ENCODE measurements around the gene ANAPC2.

Gene ANAPC2

GRCh38 chr9:137160716-137161557, 27.4 kb downstream of the ANAPC2 start:
- DNase-seq: no peak

GRCh38 chr9:137160054-137160425, 28.3 kb downstream of the ANAPC2 start:
- DNase-seq: no peak

GRCh38 chr9:137159105-137160053, 29.0 kb downstream of the ANAPC2 start:
- DNase-seq: no peak

DNA sequence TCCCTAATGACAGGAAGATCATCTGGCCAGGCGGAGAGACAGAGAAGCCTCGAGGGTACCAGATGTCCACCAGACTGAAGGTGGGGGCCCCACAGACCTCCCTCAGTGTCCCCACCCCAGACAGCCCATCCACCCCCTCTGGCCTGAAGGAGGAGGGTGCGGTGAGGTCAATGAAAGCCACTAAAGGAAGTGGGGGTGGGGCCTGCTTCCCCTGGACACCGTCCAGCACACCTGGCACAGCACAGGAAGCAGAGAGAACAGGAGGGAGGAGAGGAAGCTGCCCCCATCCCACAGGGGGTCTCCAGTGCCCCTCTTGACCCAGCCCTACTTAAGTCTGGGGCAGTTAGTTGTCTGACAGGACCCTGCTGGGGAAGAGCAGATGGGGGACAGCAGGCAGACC, 29.7 kb downstream of the ANAPC2 start:
- DNase-seq: no peak

DNA sequence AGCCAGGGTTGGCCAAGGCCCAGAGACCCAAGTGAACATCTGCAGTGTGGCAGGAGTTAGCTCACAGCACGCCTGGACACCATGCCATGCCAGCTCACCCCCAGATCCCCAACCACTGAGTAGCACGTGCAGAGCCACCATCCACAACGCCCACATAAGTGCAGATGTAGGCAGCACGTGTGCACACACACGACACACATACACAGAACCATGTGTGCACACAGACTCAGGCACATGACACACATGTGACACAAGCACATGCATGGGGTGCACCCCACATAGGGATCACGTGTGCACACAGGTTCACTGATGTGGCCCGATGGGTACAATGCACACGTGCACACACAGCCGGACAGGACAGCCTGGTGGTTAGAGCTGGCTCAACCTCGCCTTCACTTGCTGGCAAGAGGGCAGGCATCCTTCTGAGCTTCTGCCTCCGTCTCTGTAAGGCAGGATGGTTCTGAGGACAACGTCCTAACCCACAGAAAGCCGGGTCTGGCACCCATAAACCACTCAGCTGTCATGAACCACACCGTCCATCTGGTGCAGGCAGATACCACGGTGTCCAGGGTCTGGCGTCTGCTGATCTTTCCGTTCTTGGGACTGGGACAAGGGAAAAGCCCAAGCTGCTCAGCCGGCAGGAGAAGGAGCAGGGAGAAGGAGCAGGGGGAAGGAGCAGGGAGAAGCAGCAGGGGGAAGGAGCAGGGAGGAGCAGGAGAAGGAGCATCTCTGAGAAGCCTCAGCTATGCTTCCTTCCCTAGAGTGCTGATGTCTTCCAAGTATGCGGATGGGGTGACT, 30.5 kb downstream of the ANAPC2 start:
- DNase-seq: peak in 1 of 2 experiments; percentile 54

DNA sequence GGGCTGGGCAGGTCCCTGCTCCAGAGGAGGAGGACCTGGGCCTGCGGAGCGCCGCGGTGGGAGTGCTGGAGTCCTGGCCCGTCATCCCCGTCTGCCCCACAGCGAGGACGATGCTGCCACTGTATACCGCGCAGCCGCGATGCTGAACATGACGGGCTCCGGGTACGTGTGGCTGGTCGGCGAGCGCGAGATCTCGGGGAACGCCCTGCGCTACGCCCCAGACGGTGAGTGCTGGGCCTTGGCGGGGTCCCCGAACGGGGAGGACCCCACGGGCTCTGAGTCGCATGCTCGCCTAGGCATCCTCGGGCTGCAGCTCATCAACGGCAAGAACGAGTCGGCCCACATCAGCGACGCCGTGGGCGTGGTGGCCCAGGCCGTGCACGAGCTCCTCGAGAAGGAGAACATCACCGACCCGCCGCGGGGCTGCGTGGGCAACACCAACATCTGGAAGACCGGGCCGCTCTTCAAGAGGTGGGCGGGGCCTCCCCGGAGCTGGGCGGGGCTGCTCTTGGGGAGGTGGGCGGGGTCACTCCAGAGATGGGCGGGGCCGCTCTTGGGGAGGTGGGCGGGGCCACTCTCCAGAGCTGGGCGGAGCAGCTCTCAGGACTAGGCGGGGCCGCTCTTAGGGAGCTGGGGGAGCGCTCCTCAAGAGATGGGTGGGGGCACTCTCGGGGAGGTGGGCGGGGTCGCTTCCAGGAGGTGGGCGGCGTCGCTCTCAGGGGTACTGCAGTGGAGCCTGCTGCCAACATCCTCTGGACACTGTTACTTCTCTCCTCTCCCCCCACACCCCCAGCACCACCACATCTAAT, 31.6 kb downstream of the ANAPC2 start:
- no peak for DNase-seq

- no peak for DNase-seq
Measured at GRCh38 chr9:137152844-137153405, 35.4 kb downstream of the ANAPC2 start.

GRCh38 chr9:137150617-137151457, 37.5 kb downstream of the ANAPC2 start:
- DNase-seq: no peak

- no peak for DNase-seq
Measured at GRCh38 chr9:137149942-137150616, 38.3 kb downstream of the ANAPC2 start.

DNA sequence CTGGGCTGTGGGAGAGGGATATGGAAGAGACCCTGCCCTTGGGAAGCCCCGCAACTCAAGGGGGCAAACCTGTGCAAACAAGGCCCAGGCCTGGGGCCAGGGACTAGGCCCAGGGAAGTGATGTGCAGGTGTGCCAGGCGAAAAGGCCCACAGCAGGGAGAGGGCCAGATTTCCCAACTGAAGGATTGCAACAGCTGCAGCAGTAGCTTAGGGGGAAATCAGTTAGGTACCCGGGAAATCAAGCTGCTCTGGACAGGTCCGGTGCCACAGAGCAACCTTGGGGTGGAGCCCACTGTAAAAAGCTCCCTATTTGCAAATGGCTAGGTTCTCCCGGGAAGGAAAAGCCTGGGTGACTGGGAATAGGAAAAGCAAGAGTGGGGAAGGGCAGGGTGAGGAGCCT, 39.0 kb downstream of the ANAPC2 start:
- peak in 1 of 2 experiments; percentile 27 for DNase-seq

- DNase-seq: no peak
Measured at GRCh38 chr9:137148661-137149060, 39.7 kb downstream of the ANAPC2 start.

GRCh38 chr9:137148242-137148641, 40.1 kb downstream of the ANAPC2 start:
- no peak for DNase-seq

DNA sequence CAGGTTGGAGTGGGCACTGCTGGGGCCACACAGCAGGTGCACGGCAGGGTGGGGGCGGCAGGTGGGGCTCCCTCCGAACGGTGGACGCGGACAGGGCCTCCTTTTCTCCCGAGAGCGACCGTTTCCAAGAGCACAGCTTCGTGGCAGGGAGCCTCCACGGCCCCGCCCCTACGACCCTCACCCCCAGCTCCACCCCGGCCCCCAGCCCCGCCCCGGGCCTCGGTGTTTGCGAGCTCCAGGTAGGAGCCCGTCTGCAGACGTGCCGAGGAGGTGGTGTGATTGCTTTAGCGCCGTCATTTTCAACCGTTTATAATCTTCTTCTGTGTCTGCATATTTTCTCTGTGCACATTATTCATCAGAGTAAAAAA, 40.6 kb downstream of the ANAPC2 start:
- DNase-seq: no peak

DNA sequence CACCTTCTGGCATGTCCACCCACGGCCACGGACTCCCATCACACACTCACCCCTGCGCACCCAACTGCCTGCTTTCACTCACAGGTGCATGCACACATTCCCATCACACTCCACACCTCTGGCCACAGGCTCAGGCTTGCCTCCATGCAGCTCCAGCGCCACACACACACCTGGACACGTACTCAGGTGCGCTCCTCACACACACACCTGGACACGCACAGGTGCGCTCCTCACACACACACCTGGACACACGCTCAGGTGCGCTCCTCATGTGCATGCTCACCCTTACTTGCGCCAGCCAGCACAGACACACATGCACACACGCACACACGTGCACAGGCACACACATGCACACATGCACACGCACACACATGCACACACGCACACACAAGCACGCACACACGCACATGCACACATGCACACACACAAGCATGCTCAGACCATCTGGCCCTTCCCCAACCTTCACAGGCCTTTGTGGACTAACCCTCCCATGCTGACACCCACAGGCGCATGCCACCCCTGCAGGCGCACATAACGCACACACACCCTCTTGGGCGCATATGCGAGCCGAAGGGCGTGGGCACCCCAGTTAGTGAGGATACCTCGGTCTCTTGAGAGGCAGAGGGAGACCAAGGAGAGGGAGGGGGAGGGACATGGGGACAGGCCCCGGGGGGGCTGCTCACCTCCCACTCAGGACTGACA, 41.1 kb downstream of the ANAPC2 start:
- no peak for DNase-seq

- no peak for DNase-seq
Measured at GRCh38 chr9:137146527-137146918, 41.8 kb downstream of the ANAPC2 start.

DNA sequence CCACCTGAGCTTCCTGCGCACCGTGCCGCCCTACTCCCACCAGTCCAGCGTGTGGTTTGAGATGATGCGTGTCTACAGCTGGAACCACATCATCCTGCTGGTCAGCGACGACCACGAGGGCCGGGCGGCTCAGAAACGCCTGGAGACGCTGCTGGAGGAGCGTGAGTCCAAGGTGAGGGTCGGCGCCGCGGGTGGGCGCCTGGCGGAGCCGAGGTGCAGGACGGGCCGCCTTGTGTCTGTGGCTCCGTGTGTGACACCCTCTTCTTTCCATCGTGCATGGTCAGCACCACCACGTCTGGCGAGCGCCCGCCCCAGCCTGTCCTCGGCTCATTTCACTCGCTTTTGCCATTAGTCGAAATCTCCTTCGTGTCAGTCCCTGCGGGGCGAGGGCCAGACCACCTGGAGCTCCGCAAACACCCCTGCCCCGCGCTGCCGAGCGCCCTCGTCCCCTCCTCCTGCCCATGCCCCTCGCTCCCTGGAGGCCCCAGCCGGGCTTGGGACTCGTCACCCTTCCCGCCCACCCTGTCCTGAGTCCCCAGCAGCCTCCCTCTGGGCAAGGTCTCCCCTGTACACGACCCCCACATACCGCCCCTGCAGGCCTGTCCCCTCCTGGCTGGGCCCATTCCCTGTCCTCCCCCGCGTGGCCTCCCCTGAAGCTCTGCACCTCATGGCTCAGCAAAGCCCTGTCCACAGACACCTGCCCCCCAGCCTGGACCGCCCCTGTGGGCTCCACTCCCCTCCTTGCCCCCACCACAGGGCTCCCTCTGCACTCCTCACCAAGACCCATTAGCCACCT, 42.4 kb downstream of the ANAPC2 start:
- DNase-seq: no peak

GRCh38 chr9:137143459-137143858, 44.9 kb downstream of the ANAPC2 start:
- DNase-seq: no peak

All from NCI-H524 (cell line).